ENCODE results near the gene SETD7. TPM values are rescaled to one million over a fixed set of nuclear protein-coding genes. Genes with fewer than 3 reads are reported as not detected.

Gene SETD7
- total and polyA plus RNA-seq, 2 experiments from 2014 or later, result 1.1 to 4.2 TPM

DNA sequence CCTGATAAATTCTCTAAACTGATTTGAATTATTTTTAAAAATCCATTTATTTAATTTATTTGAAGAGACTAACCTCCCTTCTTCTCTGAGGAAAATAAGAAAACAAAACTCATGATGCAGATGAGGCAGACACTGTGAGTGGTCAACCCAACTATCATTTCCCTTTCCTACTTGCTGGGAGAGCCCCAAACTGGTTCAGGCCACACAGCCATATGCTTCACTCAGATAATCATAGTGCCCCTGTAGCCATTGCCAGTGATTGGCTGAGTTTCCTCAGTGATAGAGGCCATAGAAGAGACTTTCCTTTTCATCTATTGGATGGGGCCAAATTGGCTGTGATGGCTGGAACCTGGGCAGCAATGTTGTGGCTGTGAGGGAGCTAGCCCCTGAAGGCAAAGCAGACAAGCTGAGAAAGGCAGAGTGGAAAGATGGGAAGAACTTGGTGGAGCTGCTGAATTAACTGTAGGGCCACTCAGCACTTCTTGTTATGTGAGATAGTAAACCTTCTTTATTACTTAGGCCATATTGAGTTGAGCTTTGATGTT is 52.3 kb downstream of the SETD7 start:
- no peak overlapping the region for H3K4me3 Mint-ChIP-seq
- Histone ChIP-seq H3K27ac (ENCODE audit: low read depth) (no peak overlapping the region), H3K79me2 (replicated peaks; ENCODE audit: insufficient read depth) (no peaks in the 10 kb centered on the region), H3K27me3 (ENCODE audit: insufficient read depth) (no peaks in the 10 kb centered on the region), H3K4me3 (no peak overlapping the region), H3K4me1 (ENCODE audit: insufficient read depth) (peaks cover 6% of the 10 kb centered on the region; the same call in 1 of the 2 replicates), H3K36me3 (ENCODE audit: insufficient read depth) (no peaks in the 10 kb centered on the region), H2AFZ (no peak overlapping the region), H3K4me2 (no peak overlapping the region), H4K20me1 (replicated peaks; ENCODE audit: insufficient read depth) (no peaks in the 10 kb centered on the region), H3K9me2 (ENCODE audit: insufficient read depth) (no peaks in the 10 kb centered on the region), H3F3A (replicated peaks; ENCODE audit: low read depth) (no peaks in the 10 kb centered on the region)
- DNase-seq (ENCODE audit: low spot score), result no peak
- H3K4me1 Mint-ChIP-seq, result peaks cover 29% of the 10 kb centered on the region
- ATAC-seq, result no peak
- peaks cover 13% of the 10 kb centered on the region for H3K27me3 Mint-ChIP-seq (ENCODE audit: insufficient read depth, low read depth, poor library complexity)
- no peak overlapping the region for H3K27ac Mint-ChIP-seq
- TF ChIP-seq NANOG (IDR thresholded peaks at IDR 0.05; ENCODE audit: borderline replicate concordance) (no peak), EZH2 (IDR thresholded peaks at IDR 0.05; ENCODE audit: low read depth, unreplicated experiment) (no peak), ZNF114 (CRISPR knock-in tag; IDR thresholded peaks at IDR 0.05) (no peak), JUNB (IDR thresholded peaks at IDR 0.05; ENCODE audit: unreplicated experiment) (no peak), POLR2AphosphoS5 (IDR thresholded peaks at IDR 0.05; ENCODE audit: low read depth) (no peak), EZH2phosphoT487 (IDR thresholded peaks at IDR 0.05; ENCODE audit: unreplicated experiment) (no peak), REST (IDR thresholded peaks at IDR 0.05; ENCODE audit: unreplicated experiment) (no peak), CREB1 (CRISPR knock-in tag; IDR thresholded peaks at IDR 0.05; ENCODE audit: low read depth) (no peak), CTCF (conservative IDR thresholded peaks at IDR 0.05; ENCODE audit: low read depth in 2 of 2) (no peak), ZNF331 (CRISPR knock-in tag; IDR thresholded peaks at IDR 0.05; ENCODE audit: low read depth) (no peak)
- TF ChIP-seq, protein P1, sequence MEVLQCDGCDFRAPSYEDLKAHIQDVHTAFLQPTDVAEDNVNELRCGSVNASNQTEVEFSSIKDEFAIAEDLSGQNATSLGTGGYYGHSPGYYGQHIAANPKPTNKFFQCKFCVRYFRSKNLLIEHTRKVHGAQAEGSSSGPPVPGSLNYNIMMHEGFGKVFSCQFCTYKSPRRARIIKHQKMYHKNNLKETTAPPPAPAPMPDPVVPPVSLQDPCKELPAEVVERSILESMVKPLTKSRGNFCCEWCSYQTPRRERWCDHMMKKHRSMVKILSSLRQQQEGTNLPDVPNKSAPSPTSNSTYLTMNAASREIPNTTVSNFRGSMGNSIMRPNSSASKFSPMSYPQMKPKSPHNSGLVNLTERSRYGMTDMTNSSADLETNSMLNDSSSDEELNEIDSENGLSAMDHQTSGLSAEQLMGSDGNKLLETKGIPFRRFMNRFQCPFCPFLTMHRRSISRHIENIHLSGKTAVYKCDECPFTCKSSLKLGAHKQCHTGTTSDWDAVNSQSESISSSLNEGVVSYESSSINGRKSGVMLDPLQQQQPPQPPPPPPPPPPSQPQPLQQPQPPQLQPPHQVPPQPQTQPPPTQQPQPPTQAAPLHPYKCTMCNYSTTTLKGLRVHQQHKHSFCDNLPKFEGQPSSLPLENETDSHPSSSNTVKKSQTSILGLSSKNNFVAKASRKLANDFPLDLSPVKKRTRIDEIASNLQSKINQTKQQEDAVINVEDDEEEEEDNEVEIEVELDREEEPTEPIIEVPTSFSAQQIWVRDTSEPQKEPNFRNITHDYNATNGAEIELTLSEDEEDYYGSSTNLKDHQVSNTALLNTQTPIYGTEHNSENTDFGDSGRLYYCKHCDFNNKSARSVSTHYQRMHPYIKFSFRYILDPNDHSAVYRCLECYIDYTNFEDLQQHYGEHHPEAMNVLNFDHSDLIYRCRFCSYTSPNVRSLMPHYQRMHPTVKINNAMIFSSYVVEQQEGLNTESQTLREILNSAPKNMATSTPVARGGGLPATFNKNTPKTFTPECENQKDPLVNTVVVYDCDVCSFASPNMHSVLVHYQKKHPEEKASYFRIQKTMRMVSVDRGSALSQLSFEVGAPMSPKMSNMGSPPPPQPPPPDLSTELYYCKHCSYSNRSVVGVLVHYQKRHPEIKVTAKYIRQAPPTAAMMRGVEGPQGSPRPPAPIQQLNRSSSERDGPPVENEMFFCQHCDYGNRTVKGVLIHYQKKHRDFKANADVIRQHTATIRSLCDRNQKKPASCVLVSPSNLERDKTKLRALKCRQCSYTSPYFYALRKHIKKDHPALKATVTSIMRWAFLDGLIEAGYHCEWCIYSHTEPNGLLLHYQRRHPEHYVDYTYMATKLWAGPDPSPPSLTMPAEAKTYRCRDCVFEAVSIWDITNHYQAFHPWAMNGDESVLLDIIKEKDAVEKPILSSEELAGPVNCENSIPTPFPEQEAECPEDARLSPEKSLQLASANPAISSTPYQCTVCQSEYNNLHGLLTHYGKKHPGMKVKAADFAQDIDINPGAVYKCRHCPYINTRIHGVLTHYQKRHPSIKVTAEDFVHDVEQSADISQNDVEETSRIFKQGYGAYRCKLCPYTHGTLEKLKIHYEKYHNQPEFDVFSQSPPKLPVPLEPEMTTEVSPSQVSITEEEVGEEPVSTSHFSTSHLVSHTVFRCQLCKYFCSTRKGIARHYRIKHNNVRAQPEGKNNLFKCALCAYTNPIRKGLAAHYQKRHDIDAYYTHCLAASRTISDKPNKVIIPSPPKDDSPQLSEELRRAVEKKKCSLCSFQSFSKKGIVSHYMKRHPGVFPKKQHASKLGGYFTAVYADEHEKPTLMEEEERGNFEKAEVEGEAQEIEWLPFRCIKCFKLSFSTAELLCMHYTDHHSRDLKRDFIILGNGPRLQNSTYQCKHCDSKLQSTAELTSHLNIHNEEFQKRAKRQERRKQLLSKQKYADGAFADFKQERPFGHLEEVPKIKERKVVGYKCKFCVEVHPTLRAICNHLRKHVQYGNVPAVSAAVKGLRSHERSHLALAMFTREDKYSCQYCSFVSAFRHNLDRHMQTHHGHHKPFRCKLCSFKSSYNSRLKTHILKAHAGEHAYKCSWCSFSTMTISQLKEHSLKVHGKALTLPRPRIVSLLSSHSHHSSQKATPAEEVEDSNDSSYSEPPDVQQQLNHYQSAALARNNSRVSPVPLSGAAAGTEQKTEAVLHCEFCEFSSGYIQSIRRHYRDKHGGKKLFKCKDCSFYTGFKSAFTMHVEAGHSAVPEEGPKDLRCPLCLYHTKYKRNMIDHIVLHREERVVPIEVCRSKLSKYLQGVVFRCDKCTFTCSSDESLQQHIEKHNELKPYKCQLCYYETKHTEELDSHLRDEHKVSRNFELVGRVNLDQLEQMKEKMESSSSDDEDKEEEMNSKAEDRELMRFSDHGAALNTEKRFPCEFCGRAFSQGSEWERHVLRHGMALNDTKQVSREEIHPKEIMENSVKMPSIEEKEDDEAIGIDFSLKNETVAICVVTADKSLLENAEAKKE (CRISPR knock-in tag; IDR thresholded peaks at IDR 0.05), result no peak
- no peaks in the 10 kb centered on the region for H3K36me3 Mint-ChIP-seq (ENCODE audit: low read depth)
- no peaks in the 10 kb centered on the region for H3K9me3 Mint-ChIP-seq
